Endothelial cell of umbilical vein (primary cell): ENCODE data around the gene SNRPA. TPM values are rescaled to one million over a fixed set of nuclear protein-coding genes. Genes with fewer than 3 reads are reported as not detected.
A peak's percentile ranks its signal among the peaks of the same experiment; 100 is the strongest.

Experiments used
- BruUV-seq: library from RNA; stranded (reverse); fragments of 400-500 nt; replicated peaks from 2 replicates; lab custom pipeline; 2021; lab: Mats Ljungman, UMichigan
- CTCF ChIA-PET: fragments of 300-600, 350-600 bp; sonication (Branson Sonifier 250); formaldehyde crosslinking; loops from one replicate; lab custom pipeline; 2021; ENCODE audit warnings: antibody characterized with exemption, inconsistent platforms; lab: Charles Lee
- POLR2A ChIA-PET: fragments of 300-600, 350-600 bp; sonication (Branson Sonifier 250); formaldehyde crosslinking; loops from one replicate; lab custom pipeline; 2021; ENCODE audit warnings: antibody characterized with exemption, inconsistent platforms; lab: Charles Lee
- DNase-seq: peaks from one replicate; pipeline ENCODE4 v3.0.0-alpha.2; 2011; ENCODE audit warnings: low read depth, low spot score
- FAIRE-seq: peaks from 2 replicates; lab custom pipeline; 2011; peaks lifted over from hg19 to GRCh38; lab: Jason Lieb, UNC
- H2AFZ ChIP-seq: 2 replicates; pipeline ENCODE4 v1.6.0; 2012; ENCODE audit warnings: low read depth, low read length, control low read depth, inconsistent platforms
- H3K27ac ChIP-seq: 2 replicates; pipeline ENCODE4 v1.5.1; 2011; ENCODE audit warnings: low read depth, mild to moderate bottlenecking, control low read depth, low read length, moderate library complexity; ENCODE audit not compliant: insufficient read depth
- H3K27me3 ChIP-seq, 2 experiments: 2 replicates each; pipeline versions ENCODE4 v1.6.0 to v1.6.1; 2011; ENCODE audit warnings: low read length in 2 of 2, mixed read lengths in 1 of 2; ENCODE audit not compliant: control insufficient read depth in 2 of 2, insufficient read depth in 2 of 2
- H3K36me3 ChIP-seq, 2 experiments: 2 replicates in 1 of 2; 3 replicates in 1 of 2; pipeline ENCODE4 v1.5.1; 2011; ENCODE audit warnings: low read length in 2 of 2, mild to moderate bottlenecking in 1 of 2, moderate library complexity in 1 of 2; ENCODE audit not compliant: control insufficient read depth in 2 of 2, insufficient read depth in 2 of 2; ENCODE audit errors: extremely low read depth in 1 of 2
- H3K4me1 ChIP-seq: 3 replicates; pipeline ENCODE4 v1.5.1; 2011; ENCODE audit warnings: mild to moderate bottlenecking, low read length; ENCODE audit not compliant: control insufficient read depth, insufficient read depth; ENCODE audit errors: extremely low read depth
- H3K4me2 ChIP-seq: 2 replicates; pipeline ENCODE4 v1.6.1; 2011; ENCODE audit warnings: low read length, control low read depth, mixed read lengths; ENCODE audit not compliant: insufficient read depth
- H3K4me3 ChIP-seq, 3 experiments: fragments of 200-600 bp in 1 of 3; sonication (generic), shearing (Covaris generic) in 1 of 3; replicated peaks in 1 of 3; 2 replicates each; pipeline ENCODE4 v1.5.1; 2011 to 2016; ENCODE audit warnings: control low read depth in 3 of 3, low read length in 3 of 3, mild to moderate bottlenecking in 2 of 3, inconsistent platforms in 1 of 3, low read depth in 1 of 3, moderate library complexity in 1 of 3; ENCODE audit not compliant: insufficient read depth in 1 of 3
- H3K79me2 ChIP-seq: 2 replicates; pipeline ENCODE4 v1.6.0; 2012; ENCODE audit warnings: low read length, inconsistent platforms; ENCODE audit not compliant: control insufficient read depth, insufficient read depth
- H3K9ac ChIP-seq: replicated peaks from 2 replicates; pipeline ENCODE3; 2011; ENCODE audit warnings: low read length, control low read depth; ENCODE audit not compliant: insufficient read depth; ENCODE audit errors: extremely low read depth
- H3K9me1 ChIP-seq: replicated peaks from 3 replicates; pipeline ENCODE4 v1.6.0; 2011; ENCODE audit warnings: mild to moderate bottlenecking, low read length; ENCODE audit not compliant: control insufficient read depth, insufficient read depth; ENCODE audit errors: extremely low read depth
- H3K9me3 ChIP-seq: replicated peaks from 2 replicates; pipeline ENCODE4 v1.5.1; 2012; ENCODE audit warnings: low read length, inconsistent platforms; ENCODE audit not compliant: control insufficient read depth, insufficient read depth
- H4K20me1 ChIP-seq: replicated peaks from 2 replicates; pipeline ENCODE3; 2011; ENCODE audit warnings: mild to moderate bottlenecking, low read length; ENCODE audit not compliant: control insufficient read depth, insufficient read depth; ENCODE audit errors: extremely low read depth
- CTCF ChIP-seq, 2 donors: IDR thresholded peaks; 1 replicate in 1 of 2; 2 replicates in 1 of 2; pipeline ENCODE4 v1.5.1; 2011; ENCODE audit warnings: low read length in 2 of 2, mild to moderate bottlenecking in 2 of 2, moderate library complexity in 2 of 2, control low read depth in 1 of 2, inconsistent platforms in 1 of 2, low read depth in 1 of 2; ENCODE audit not compliant: insufficient read depth in 1 of 2; ENCODE audit errors: extremely low read depth in 1 of 2
- EZH2 ChIP-seq: IDR thresholded peaks from 2 replicates; pipeline ENCODE4 v1.6.1; 2012; ENCODE audit warnings: borderline replicate concordance, low read depth, mild to moderate bottlenecking, moderate library complexity, low read length, inconsistent platforms; ENCODE audit not compliant: severe bottlenecking
- FOS ChIP-seq: IDR thresholded peaks from 2 replicates; pipeline ENCODE4 v1.6.1; 2011; ENCODE audit warnings: mild to moderate bottlenecking, low read length, moderate library complexity, borderline replicate concordance; ENCODE audit not compliant: insufficient read depth
- GATA2 ChIP-seq: IDR thresholded peaks from 2 replicates; pipeline ENCODE4 v1.7.0; 2011; ENCODE audit warnings: low read depth, mild to moderate bottlenecking, moderate library complexity, mixed read lengths, low read length; ENCODE audit not compliant: insufficient read length, insufficient read depth
- JUN ChIP-seq: IDR thresholded peaks from 2 replicates; pipeline ENCODE4 v1.6.1; 2011; ENCODE audit warnings: borderline replicate concordance, low read depth; ENCODE audit not compliant: insufficient read length, insufficient read depth
- MAX ChIP-seq: IDR thresholded peaks from 2 replicates; pipeline ENCODE4 v1.6.1; 2011; ENCODE audit not compliant: insufficient read depth, insufficient read length
- MYC ChIP-seq: IDR thresholded peaks from one replicate; pipeline ENCODE4 v1.6.1; 2011; ENCODE audit warnings: mild to moderate bottlenecking, low read depth, low read length
- POLR2A ChIP-seq: IDR thresholded peaks from 2 replicates; pipeline ENCODE4 v1.6.1; 2012; ENCODE audit warnings: low read depth, mild to moderate bottlenecking, control low read depth, low read length
- POLR2AphosphoS5 ChIP-seq: IDR thresholded peaks from 2 replicates; pipeline ENCODE4 v1.6.1; 2012; ENCODE audit warnings: low read depth, mild to moderate bottlenecking, control low read depth, low read length, moderate library complexity; ENCODE audit not compliant: insufficient read depth
- dilution Hi-C: fragments of 300-500 bp; cut with MboI; formaldehyde crosslinking; loops from one replicate; pipeline ENCODE4 v1.15.0; 2019; ENCODE audit warnings: low sequenced_read_pairs; ENCODE audit not compliant: extremely low pct_ligation_motif_present
- intact Hi-C: fragments of 100-400 bp; cut with micrococcal nuclease; formaldehyde crosslinking; loops from one replicate; pipeline ENCODE4 v1.10.0; 2022
- polyA plus RNA-seq, 4 experiments: library from polyadenylated mRNA; depleted of rRNA in 3 of 4; stranded (reverse) in 3 of 4; unstranded in 1 of 4; fragments of >200 nt; gene quantifications; 2 replicates each; pipeline versions ENCODE4 v1.2.1 to v1.2.3, GENCODE V29; 2011 to 2012; ENCODE audit warnings: missing spikeins in 1 of 4
- total RNA-seq: library from RNA; stranded (reverse); gene quantifications from 2 replicates; pipeline ENCODE4 v1.2.3, GENCODE V29; 2021

The SNRPA gene
- total and polyA plus RNA-seq, 2 donors (not counting 3 experiments of a cell fraction or from before 2014, with no cell fraction given) = 84.6 to 131 TPM

GRCh38 chr19:40754611-40755247 is 3.7 kb downstream of the SNRPA start:
- Histone ChIP-seq H3K4me3 (no peak overlapping the region), H2AFZ (no peak overlapping the region), H3K27ac (no peak overlapping the region), H3K4me1 (peaks cover 28% of the 10 kb centered on the region), H3K4me2 (peak overlapping the region; percentile 52), H3K36me3 (peaks cover 16 to 29% of the 10 kb centered on the region in 2 experiments), H3K79me2 (peaks cover 73% of the 10 kb centered on the region), H3K9ac (no peak overlapping the region), H3K9me3 (no peaks in the 10 kb centered on the region), H4K20me1 (no peaks in the 10 kb centered on the region), H3K27me3 (no peaks in the 10 kb centered on the region), H3K9me1 (no peaks in the 10 kb centered on the region)
- no TSS peak for BruUV-seq
- no peak for FAIRE-seq
- intact Hi-C loops (no loop called here), dilution Hi-C loops (no loop called here)
- ChIA-PET CTCF (interaction anchor here (1.0 to 2.7 kb wide), 5 partner anchors 23 to 91 kb away, joined by 3 to 8 read pairs (median 4); partner anchors contain the start of genes EGLN2 and RAB4B), POLR2A (interaction anchor here (0.5 kb wide), 1 partner anchor 353 kb away, joined by 7 read pairs; no protein-coding TSS in a partner anchor)
- no peak for TF ChIP-seq JUN
- TF ChIP-seq MYC = no peak
- no peak for TF ChIP-seq CTCF (IDR thresholded peaks at IDR 0.05; ENCODE audit: extremely low read depth in 1 of 2, insufficient read depth in 1 of 2, low read depth in 1 of 2, low read length in 2 of 2)
- no peak for TF ChIP-seq GATA2
- TF ChIP-seq POLR2A = no peak
- TF ChIP-seq FOS = no peak
- TF ChIP-seq POLR2AphosphoS5 = no peak
- no peak for TF ChIP-seq MAX
- no peak for TF ChIP-seq EZH2
- no peak for DNase-seq
